ENCODE measurements around the gene PRDM16.

GRCh38 chr1:3234956-3235355, 166.0 kb downstream of the PRDM16 start:
- TF ChIP-seq, protein P1, sequence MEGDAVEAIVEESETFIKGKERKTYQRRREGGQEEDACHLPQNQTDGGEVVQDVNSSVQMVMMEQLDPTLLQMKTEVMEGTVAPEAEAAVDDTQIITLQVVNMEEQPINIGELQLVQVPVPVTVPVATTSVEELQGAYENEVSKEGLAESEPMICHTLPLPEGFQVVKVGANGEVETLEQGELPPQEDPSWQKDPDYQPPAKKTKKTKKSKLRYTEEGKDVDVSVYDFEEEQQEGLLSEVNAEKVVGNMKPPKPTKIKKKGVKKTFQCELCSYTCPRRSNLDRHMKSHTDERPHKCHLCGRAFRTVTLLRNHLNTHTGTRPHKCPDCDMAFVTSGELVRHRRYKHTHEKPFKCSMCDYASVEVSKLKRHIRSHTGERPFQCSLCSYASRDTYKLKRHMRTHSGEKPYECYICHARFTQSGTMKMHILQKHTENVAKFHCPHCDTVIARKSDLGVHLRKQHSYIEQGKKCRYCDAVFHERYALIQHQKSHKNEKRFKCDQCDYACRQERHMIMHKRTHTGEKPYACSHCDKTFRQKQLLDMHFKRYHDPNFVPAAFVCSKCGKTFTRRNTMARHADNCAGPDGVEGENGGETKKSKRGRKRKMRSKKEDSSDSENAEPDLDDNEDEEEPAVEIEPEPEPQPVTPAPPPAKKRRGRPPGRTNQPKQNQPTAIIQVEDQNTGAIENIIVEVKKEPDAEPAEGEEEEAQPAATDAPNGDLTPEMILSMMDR (IDR thresholded peaks at IDR 0.05; ENCODE audit: low read depth, low read length, missing input control), result no peak
- TF ChIP-seq NR2F2 (IDR thresholded peaks at IDR 0.05) (no peak), MAX (IDR thresholded peaks at IDR 0.05) (no peak), REST (IDR thresholded peaks at IDR 0.05) (no peak), EGR1 (IDR thresholded peaks at IDR 0.05; ENCODE audit: low read depth in 2 of 2) (no peak), JUND (IDR thresholded peaks at IDR 0.05) (no peak), RAD21 (IDR thresholded peaks at IDR 0.05) (no peak), FOXA1 (IDR thresholded peaks at IDR 0.05) (no peak), GABPA (IDR thresholded peaks at IDR 0.05 in 1 of 2, conservative IDR thresholded peaks at IDR 0.05 in 1 of 2) (no peak), RXRA (IDR thresholded peaks at IDR 0.05) (no peak)
- TF ChIP-seq, protein P2, sequence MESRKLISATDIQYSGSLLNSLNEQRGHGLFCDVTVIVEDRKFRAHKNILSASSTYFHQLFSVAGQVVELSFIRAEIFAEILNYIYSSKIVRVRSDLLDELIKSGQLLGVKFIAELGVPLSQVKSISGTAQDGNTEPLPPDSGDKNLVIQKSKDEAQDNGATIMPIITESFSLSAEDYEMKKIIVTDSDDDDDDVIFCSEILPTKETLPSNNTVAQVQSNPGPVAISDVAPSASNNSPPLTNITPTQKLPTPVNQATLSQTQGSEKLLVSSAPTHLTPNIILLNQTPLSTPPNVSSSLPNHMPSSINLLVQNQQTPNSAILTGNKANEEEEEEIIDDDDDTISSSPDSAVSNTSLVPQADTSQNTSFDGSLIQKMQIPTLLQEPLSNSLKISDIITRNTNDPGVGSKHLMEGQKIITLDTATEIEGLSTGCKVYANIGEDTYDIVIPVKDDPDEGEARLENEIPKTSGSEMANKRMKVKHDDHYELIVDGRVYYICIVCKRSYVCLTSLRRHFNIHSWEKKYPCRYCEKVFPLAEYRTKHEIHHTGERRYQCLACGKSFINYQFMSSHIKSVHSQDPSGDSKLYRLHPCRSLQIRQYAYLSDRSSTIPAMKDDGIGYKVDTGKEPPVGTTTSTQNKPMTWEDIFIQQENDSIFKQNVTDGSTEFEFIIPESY (IDR thresholded peaks at IDR 0.05), result no peak
